GM12878 (cell line): ENCODE results near the gene BTF3L4. TPM values are rescaled to one million over a fixed set of nuclear protein-coding genes. Genes with fewer than 3 reads are reported as not detected.

Source experiments
- BACH1 ChIP-seq: fragments of 450-650 bp; IDR thresholded peaks from 2 replicates; pipeline ENCODE4 v1.6.1; 2017; ENCODE audit warnings: mild to moderate bottlenecking, borderline replicate concordance
- BRCA1 ChIP-seq: IDR thresholded peaks from 2 replicates; pipeline ENCODE4 v1.6.1; 2011; ENCODE audit warnings: low read depth, low read length, improper control_type of control experiment
- CHD2 ChIP-seq: IDR thresholded peaks from 2 replicates; pipeline ENCODE4 v1.6.1; 2011; ENCODE audit warnings: low read depth, low read length, improper control_type of control experiment, borderline replicate concordance
- EGR1 ChIP-seq, 2 experiments: IDR thresholded peaks; 1 replicate in 1 of 2; 2 replicates in 1 of 2; pipeline ENCODE4 v1.6.1; 2011 to 2012; ENCODE audit warnings: low read depth in 2 of 2, low read length in 2 of 2, borderline replicate concordance in 1 of 2, mild to moderate bottlenecking in 1 of 2, moderate library complexity in 1 of 2
- EP300 ChIP-seq, 2 experiments: fragments of 150-350 bp in 1 of 2; IDR thresholded peaks; 2 replicates each; pipeline ENCODE4 v1.6.1; 2011 to 2012; ENCODE audit warnings: low read depth in 2 of 2, low read length in 2 of 2, borderline replicate concordance in 1 of 2, improper control_type of control experiment in 1 of 2, inconsistent platforms in 1 of 2; ENCODE audit not compliant: control insufficient read depth in 1 of 2
- LARP7 ChIP-seq: fragments of 450-650 bp; IDR thresholded peaks from 2 replicates; pipeline ENCODE4 v1.6.1; 2017; ENCODE audit warnings: mild to moderate bottlenecking
- POU2F2 ChIP-seq: IDR thresholded peaks from 3 replicates; pipeline ENCODE4 v1.6.1; 2011; ENCODE audit warnings: low read depth, mild to moderate bottlenecking, low read length, borderline replicate concordance
- SIN3A ChIP-seq: IDR thresholded peaks from 2 replicates; pipeline ENCODE4 v1.6.1; 2012; ENCODE audit warnings: low read depth, low read length, improper control_type of control experiment
- SMAD1 ChIP-seq: fragments of 450-650 bp; IDR thresholded peaks from 2 replicates; pipeline ENCODE4 v1.6.1; 2018; ENCODE audit warnings: mild to moderate bottlenecking, low read depth; ENCODE audit not compliant: partially characterized antibody
- TAF1 ChIP-seq: IDR thresholded peaks from 2 replicates; pipeline ENCODE4 v1.6.1; 2011; ENCODE audit warnings: mild to moderate bottlenecking, low read depth, low read length, borderline replicate concordance
- TCF12 ChIP-seq: IDR thresholded peaks from 2 replicates; pipeline ENCODE4 v1.6.1; 2011; ENCODE audit warnings: low read depth, mild to moderate bottlenecking, low read length
- YBX1 ChIP-seq: fragments of 450-650 bp; IDR thresholded peaks from 2 replicates; pipeline ENCODE4 v1.6.1; 2016; ENCODE audit warnings: antibody characterized with exemption
- YY1 ChIP-seq: IDR thresholded peaks from 2 replicates; pipeline ENCODE4 v1.6.1; 2011; ENCODE audit warnings: low read depth, mild to moderate bottlenecking, low read length
- polyA plus RNA-seq, 11 experiments: library from polyadenylated mRNA; depleted of rRNA in 4 of 11; unstranded in 6 of 11; stranded (reverse) in 5 of 11; fragments of >200 nt; fragmentation: Nextera tagmentation in 4 of 11; fragmentation: Illumina TruSeq in 1 of 11; extraction: Ambion mirVana in 4 of 11; extraction: Trizol in 1 of 11; gene quantifications; 1 replicate in 1 of 11; 2 replicates in 10 of 11; pipeline versions ENCODE4 v1.2.1 to v1.2.3, GENCODE V29; 2011 to 2016; ENCODE audit warnings: inconsistent platforms in 2 of 11, missing spikeins in 2 of 11, low read depth in 1 of 11
- total RNA-seq, 4 experiments: library from RNA; depleted of rRNA in 3 of 4; stranded (reverse); fragments of >200 nt in 3 of 4; fragmentation: Illumina TruSeq in 1 of 4; extraction: Trizol in 1 of 4; gene quantifications; 2 replicates each; pipeline versions ENCODE4 v1.2.1 to v1.2.3, GENCODE V29; 2013 to 2021
- TF ChIP-seq, protein P1 (sequence below): fragments of 450-650 bp; conservative IDR thresholded peaks from 2 replicates; pipeline ENCODE4 v1.6.1; 2017; ENCODE audit warnings: mild to moderate bottlenecking, moderate library complexity
- TF ChIP-seq, protein P2 (sequence below): fragments of 450-650 bp; IDR thresholded peaks from 2 replicates; pipeline ENCODE4 v1.6.1; 2018; ENCODE audit warnings: mild to moderate bottlenecking, low read depth, moderate library complexity; ENCODE audit not compliant: partially characterized antibody
- TF ChIP-seq, protein P3 (sequence below): fragments of 450-650 bp; IDR thresholded peaks from 2 replicates; pipeline ENCODE4 v1.6.1; 2017; ENCODE audit warnings: borderline replicate concordance
- TF ChIP-seq, protein P4 (sequence below): fragments of 450-650 bp; IDR thresholded peaks from 2 replicates; pipeline ENCODE4 v1.6.1; 2017; ENCODE audit warnings: mild to moderate bottlenecking, moderate library complexity

The BTF3L4 gene
- total and polyA plus RNA-seq, 10 of the 15 experiments (the other 5 are each of a cell fraction or from before 2014, with no cell fraction given), result 25.0 to 76.9 (median 66.8) TPM

DNA sequence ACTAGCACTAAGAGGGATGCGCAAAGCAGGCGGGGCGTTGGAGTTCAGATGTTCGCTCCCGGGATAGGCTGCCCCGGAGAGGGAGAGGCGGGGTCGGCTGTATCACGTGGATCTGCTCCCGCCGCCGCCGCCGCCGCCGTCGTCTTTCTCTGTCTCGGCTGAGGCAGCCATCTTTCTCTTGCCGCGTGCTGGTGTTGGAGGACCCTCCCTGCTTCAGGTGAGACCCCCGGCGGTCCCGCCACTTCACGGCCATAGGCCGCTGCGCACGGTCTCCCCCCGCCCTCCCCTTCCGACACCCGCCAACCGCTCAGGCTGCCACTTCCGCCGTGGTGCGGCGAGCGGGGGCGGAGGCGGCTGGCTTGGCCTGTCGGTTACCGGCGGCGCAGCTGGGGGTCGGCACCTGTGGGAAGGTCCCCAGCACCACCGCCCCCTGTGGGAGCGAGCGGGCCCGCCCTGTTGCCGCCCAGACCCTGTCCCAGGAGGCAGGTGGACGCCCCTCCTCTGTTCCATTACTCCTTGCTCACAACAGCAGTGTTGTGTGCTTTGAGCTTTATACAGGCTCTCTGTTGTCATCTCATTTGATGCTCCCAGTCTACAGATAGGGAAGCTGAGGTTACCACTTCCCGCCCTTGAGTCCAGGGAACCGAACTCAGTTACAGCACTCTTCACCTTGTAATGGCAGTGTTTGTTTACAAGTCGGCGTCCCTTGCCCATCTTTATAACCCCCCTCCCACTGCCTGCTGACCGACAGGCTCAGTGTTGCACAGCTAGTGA is at the start of gene BTF3L4 (continued):
- TF ChIP-seq SMAD1 (peak; percentile 53), CHD2 (0 out of 2 replicates have a peak, but pooled peaks have one; percentile 41), EGR1 (IDR thresholded peaks at IDR 0.05; ENCODE audit: borderline replicate concordance in 1 of 2, low read depth in 2 of 2, low read length in 2 of 2) (peak; percentile 64 to 99), YBX1 (no peak), BACH1 (peak; percentile 20; the same call in 1 of the 2 replicates), POU2F2 (peak; percentile 20; the same call in 1 of the 3 replicates), TCF12 (peak; percentile 84), EP300 (IDR thresholded peaks at IDR 0.05; ENCODE audit: borderline replicate concordance in 1 of 2, control insufficient read depth in 1 of 2, low read depth in 2 of 2, low read length in 2 of 2) (peak in 1 of 2 experiments; percentile 63; a peak in 1 of 4 replicates), BRCA1 (no peak), TAF1 (peak; percentile 40; the same call in 1 of the 2 replicates), SIN3A (peak; percentile 67; the same call in 1 of the 2 replicates), YY1 (peak; percentile 93), LARP7 (peak; percentile 85)
- TF ChIP-seq, protein P1, sequence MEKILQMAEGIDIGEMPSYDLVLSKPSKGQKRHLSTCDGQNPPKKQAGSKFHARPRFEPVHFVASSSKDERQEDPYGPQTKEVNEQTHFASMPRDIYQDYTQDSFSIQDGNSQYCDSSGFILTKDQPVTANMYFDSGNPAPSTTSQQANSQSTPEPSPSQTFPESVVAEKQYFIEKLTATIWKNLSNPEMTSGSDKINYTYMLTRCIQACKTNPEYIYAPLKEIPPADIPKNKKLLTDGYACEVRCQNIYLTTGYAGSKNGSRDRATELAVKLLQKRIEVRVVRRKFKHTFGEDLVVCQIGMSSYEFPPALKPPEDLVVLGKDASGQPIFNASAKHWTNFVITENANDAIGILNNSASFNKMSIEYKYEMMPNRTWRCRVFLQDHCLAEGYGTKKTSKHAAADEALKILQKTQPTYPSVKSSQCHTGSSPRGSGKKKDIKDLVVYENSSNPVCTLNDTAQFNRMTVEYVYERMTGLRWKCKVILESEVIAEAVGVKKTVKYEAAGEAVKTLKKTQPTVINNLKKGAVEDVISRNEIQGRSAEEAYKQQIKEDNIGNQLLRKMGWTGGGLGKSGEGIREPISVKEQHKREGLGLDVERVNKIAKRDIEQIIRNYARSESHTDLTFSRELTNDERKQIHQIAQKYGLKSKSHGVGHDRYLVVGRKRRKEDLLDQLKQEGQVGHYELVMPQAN, result peak; percentile 84
- TF ChIP-seq, protein P2, sequence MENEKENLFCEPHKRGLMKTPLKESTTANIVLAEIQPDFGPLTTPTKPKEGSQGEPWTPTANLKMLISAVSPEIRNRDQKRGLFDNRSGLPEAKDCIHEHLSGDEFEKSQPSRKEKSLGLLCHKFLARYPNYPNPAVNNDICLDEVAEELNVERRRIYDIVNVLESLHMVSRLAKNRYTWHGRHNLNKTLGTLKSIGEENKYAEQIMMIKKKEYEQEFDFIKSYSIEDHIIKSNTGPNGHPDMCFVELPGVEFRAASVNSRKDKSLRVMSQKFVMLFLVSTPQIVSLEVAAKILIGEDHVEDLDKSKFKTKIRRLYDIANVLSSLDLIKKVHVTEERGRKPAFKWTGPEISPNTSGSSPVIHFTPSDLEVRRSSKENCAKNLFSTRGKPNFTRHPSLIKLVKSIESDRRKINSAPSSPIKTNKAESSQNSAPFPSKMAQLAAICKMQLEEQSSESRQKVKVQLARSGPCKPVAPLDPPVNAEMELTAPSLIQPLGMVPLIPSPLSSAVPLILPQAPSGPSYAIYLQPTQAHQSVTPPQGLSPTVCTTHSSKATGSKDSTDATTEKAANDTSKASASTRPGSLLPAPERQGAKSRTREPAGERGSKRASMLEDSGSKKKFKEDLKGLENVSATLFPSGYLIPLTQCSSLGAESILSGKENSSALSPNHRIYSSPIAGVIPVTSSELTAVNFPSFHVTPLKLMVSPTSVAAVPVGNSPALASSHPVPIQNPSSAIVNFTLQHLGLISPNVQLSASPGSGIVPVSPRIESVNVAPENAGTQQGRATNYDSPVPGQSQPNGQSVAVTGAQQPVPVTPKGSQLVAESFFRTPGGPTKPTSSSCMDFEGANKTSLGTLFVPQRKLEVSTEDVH, result no peak
- TF ChIP-seq, protein P3, sequence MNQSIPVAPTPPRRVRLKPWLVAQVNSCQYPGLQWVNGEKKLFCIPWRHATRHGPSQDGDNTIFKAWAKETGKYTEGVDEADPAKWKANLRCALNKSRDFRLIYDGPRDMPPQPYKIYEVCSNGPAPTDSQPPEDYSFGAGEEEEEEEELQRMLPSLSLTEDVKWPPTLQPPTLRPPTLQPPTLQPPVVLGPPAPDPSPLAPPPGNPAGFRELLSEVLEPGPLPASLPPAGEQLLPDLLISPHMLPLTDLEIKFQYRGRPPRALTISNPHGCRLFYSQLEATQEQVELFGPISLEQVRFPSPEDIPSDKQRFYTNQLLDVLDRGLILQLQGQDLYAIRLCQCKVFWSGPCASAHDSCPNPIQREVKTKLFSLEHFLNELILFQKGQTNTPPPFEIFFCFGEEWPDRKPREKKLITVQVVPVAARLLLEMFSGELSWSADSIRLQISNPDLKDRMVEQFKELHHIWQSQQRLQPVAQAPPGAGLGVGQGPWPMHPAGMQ, result 0 out of 2 replicates have a peak, but pooled peaks have one; percentile 29
- TF ChIP-seq, protein P4, sequence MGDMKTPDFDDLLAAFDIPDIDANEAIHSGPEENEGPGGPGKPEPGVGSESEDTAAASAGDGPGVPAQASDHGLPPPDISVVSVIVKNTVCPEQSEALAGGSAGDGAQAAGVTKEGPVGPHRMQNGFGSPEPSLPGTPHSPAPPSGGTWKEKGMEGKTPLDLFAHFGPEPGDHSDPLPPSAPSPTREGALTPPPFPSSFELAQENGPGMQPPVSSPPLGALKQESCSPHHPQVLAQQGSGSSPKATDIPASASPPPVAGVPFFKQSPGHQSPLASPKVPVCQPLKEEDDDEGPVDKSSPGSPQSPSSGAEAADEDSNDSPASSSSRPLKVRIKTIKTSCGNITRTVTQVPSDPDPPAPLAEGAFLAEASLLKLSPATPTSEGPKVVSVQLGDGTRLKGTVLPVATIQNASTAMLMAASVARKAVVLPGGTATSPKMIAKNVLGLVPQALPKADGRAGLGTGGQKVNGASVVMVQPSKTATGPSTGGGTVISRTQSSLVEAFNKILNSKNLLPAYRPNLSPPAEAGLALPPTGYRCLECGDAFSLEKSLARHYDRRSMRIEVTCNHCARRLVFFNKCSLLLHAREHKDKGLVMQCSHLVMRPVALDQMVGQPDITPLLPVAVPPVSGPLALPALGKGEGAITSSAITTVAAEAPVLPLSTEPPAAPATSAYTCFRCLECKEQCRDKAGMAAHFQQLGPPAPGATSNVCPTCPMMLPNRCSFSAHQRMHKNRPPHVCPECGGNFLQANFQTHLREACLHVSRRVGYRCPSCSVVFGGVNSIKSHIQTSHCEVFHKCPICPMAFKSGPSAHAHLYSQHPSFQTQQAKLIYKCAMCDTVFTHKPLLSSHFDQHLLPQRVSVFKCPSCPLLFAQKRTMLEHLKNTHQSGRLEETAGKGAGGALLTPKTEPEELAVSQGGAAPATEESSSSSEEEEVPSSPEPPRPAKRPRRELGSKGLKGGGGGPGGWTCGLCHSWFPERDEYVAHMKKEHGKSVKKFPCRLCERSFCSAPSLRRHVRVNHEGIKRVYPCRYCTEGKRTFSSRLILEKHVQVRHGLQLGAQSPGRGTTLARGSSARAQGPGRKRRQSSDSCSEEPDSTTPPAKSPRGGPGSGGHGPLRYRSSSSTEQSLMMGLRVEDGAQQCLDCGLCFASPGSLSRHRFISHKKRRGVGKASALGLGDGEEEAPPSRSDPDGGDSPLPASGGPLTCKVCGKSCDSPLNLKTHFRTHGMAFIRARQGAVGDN, result peak; percentile 48
